Adrenal gland (tissue), 12 donors: ENCODE data around the gene KRTAP10-1. TPM values are rescaled to one million over a fixed set of nuclear protein-coding genes. Genes with fewer than 3 reads are reported as not detected.

Experiments
- DNase-seq, 7 donors: peaks; one replicate each; pipeline ENCODE4 v3.0.0-alpha.2; 2019 to 2020
- H3K27ac ChIP-seq, 5 donors: fragments of 200-600 bp; sonication (generic) in 4 of 5; 1 replicate in 3 of 5; 2 replicates in 2 of 5; pipeline versions ENCODE4 v1.5.1 to v1.8.0; 2016 to 2020; ENCODE audit warnings: mild to moderate bottlenecking in 1 of 5
- H3K27me3 ChIP-seq: fragments of 200-600 bp; 2 replicates; pipeline ENCODE4 v1.8.0; 2021
- H3K36me3 ChIP-seq, 2 donors: fragments of 200-600 bp; replicated peaks in 1 of 2; 1 replicate in 1 of 2; 2 replicates in 1 of 2; pipeline versions ENCODE4 v1.5.1 to v1.8.0; 2018 to 2022
- H3K4me1 ChIP-seq, 2 donors: fragments of 200-600 bp; replicated peaks in 1 of 2; 1 replicate in 1 of 2; 2 replicates in 1 of 2; pipeline versions ENCODE4 v1.5.1 to v1.8.0; 2018 to 2021
- H3K4me3 ChIP-seq, 4 donors: fragments of 200-600 bp; sonication (generic) in 3 of 4; one replicate each; pipeline ENCODE4 v1.5.1; 2016 to 2018
- H3K9me3 ChIP-seq, 3 donors: fragments of 200-600 bp; sonication (generic) in 1 of 3; replicated peaks in 1 of 3; 1 replicate in 2 of 3; 2 replicates in 1 of 3; pipeline versions ENCODE4 v1.5.1 to v1.8.0; 2016 to 2021
- CTCF ChIP-seq, 6 experiments: fragments of 450-650 bp in 4 of 6; fragments of 200-600 bp in 2 of 6; sonication (generic) in 1 of 6; IDR thresholded peaks; 1 replicate in 5 of 6; 2 replicates in 1 of 6; pipeline versions ENCODE4 v1.5.1 to v1.8.0; 2016 to 2021; ENCODE audit warnings: antibody characterized with exemption in 6 of 6, mild to moderate bottlenecking in 2 of 6, moderate library complexity in 1 of 6
- POLR2A ChIP-seq, 2 donors: fragments of 450-650 bp; IDR thresholded peaks; one replicate each; pipeline ENCODE4 v1.6.1; 2017; ENCODE audit warnings: antibody characterized with exemption in 2 of 2, mild to moderate bottlenecking in 2 of 2, moderate library complexity in 1 of 2
- WGBS, 4 donors: extraction: QIAGEN DNeasy Blood & Tissue Kit in 2 of 4; methylation state at CpG; one replicate each; pipeline versions ENCODE4 v1.1.5 to v1.1.7; 2013 to 2017; 5-methylcytosine and 5-hydroxymethylcytosine counted together
- intact Hi-C, 2 donors: fragments of 100-400 bp; cut with DNase I; formaldehyde crosslinking; loops; one replicate each; pipeline versions ENCODE4 v1.14.1 to v1.15.0; 2022 to 2023
- polyA plus RNA-seq, 3 donors: library from polyadenylated mRNA; stranded (reverse); fragments of 200-250 nt in 2 of 3; fragments of 350-450 nt in 1 of 3; fragmentation: Illumina TruSeq in 1 of 3; extraction: RNeasy Lipid Tissue Mini Kit (QIAGEN cat#74804) in 1 of 3; gene quantifications; one replicate each; pipeline ENCODE4 v1.2.3, GENCODE V29; 2013 to 2014
- total RNA-seq, 9 donors: library from RNA; depleted of rRNA in 4 of 9; stranded (reverse); fragments of >200 nt in 4 of 9; fragments of 120-200 nt in 1 of 9; fragmentation: NEBNext Ultra II Directional in 1 of 9; extraction: Animal tissue kit (Norgen Biotek cat#: 25700) in 1 of 9; gene quantifications; one replicate each; pipeline versions ENCODE4 v1.1.0 to v1.2.4, GENCODE V29; 2013 to 2023
- donor health status: healthy with polysubstance abuse.
- donor health status: Bipolar disorder and iron deficiency.
- donor health status: DM: yes; HTN: yes; CAD: no.
- donor health status: DM: no; HTN: no; CAD: no.
- donor health status: DM: no; HTN: no; CAD: no.
- donor health status: DM: yes; HTN: yes; CAD: no.

Gene KRTAP10-1
- total and polyA plus RNA-seq, 12 donors, result not detected

- Histone ChIP-seq H3K27me3 (no peaks in the 10 kb centered on the region), H3K36me3 (no peaks in the 10 kb centered on the region), H3K4me1 (no peaks in the 10 kb centered on the region), H3K27ac (no peak overlapping the region), H3K9me3 (no peaks in the 10 kb centered on the region), H3K4me3 (no peak overlapping the region)
- TF ChIP-seq POLR2A (IDR thresholded peaks at IDR 0.05), result no peak
- no peak for TF ChIP-seq CTCF (IDR thresholded peaks at IDR 0.05)
- DNase-seq, result peak in 2 of 7 donors; percentile 24 to 66
- WGBS, 4 donors, result 65 to 94% (median 74%) methylated on average over 10 to 15 of the region's 15 CpGs
- intact Hi-C loops, result no loop called here
These were observed 22.7 kb downstream of the KRTAP10-1 start for GRCh38 chr21:44517175-44517899.

- no peaks in the 10 kb centered on the region for H3K36me3 ChIP-seq
- H3K27ac ChIP-seq, result no peak overlapping the region
- no peak overlapping the region for H3K4me3 ChIP-seq
- no peak for DNase-seq
- 82 to 90% (median 86%) methylated on average over 10 of the region's 10 CpGs for WGBS, 4 donors
- no peak for TF ChIP-seq CTCF (IDR thresholded peaks at IDR 0.05)
- no peak for TF ChIP-seq POLR2A (IDR thresholded peaks at IDR 0.05)
- intact Hi-C loops, result no loop called here
- H3K27me3 ChIP-seq, result no peaks in the 10 kb centered on the region
- H3K4me1 ChIP-seq, result no peaks in the 10 kb centered on the region
- H3K9me3 ChIP-seq, result no peaks in the 10 kb centered on the region
These were observed 23.2 kb downstream of the KRTAP10-1 start for GRCh38 chr21:44516828-44517174.

GRCh38 chr21:44516342-44516741, 23.7 kb downstream of the KRTAP10-1 start:
- no peak for TF ChIP-seq POLR2A (IDR thresholded peaks at IDR 0.05)
- TF ChIP-seq CTCF (IDR thresholded peaks at IDR 0.05), result no peak
- no peak overlapping the region for H3K27ac ChIP-seq
- H3K36me3 ChIP-seq, result no peaks in the 10 kb centered on the region
- H3K27me3 ChIP-seq, result no peaks in the 10 kb centered on the region
- H3K4me1 ChIP-seq, result no peaks in the 10 kb centered on the region
- intact Hi-C loops, result no loop called here
- no peak for DNase-seq
- no peaks in the 10 kb centered on the region for H3K9me3 ChIP-seq
- 74 to 89% (median 85%) methylated on average over 6 to 13 of the region's 13 CpGs for WGBS, 4 donors
- no peak overlapping the region for H3K4me3 ChIP-seq

GRCh38 chr21:44515359-44516165, 24.4 kb downstream of the KRTAP10-1 start:
- intact Hi-C loops, result no loop called here

More at GRCh38 chr21:44515359-44516165, 24.4 kb downstream of the KRTAP10-1 start:
- H3K27me3 ChIP-seq, result no peaks in the 10 kb centered on the region
- H3K4me1 ChIP-seq, result no peaks in the 10 kb centered on the region
- H3K36me3 ChIP-seq, result no peaks in the 10 kb centered on the region
- no peak for DNase-seq
- H3K4me3 ChIP-seq, result no peak overlapping the region
- no peaks in the 10 kb centered on the region for H3K9me3 ChIP-seq
- H3K27ac ChIP-seq, result no peak overlapping the region
- TF ChIP-seq POLR2A (IDR thresholded peaks at IDR 0.05) (no peak), CTCF (IDR thresholded peaks at IDR 0.05) (no peak)
- WGBS, 4 donors, result 77 to 85% (median 83%) methylated on average over 19 to 32 of the region's 32 CpGs
